IPS-NIHi7 (cell line): Measurements from ENCODE around the gene QPRT.
"Not testable (repeated sequence)": the region's sequence is repeated elsewhere in the genome, so short reads cannot be mapped to it uniquely, and the experiment has no call there.

ENCODE experiments used
- DNase-seq: peaks from one replicate; pipeline ENCODE4 v3.0.0; 2012; ENCODE audit warnings: mixed read lengths; ENCODE audit errors: extremely low spot score

The QPRT gene

GRCh38 chr16:29719063-29719462 is 40.1 kb downstream of the QPRT start:
- DNase-seq: no peak

GRCh38 chr16:29720703-29721102 is 41.7 kb downstream of the QPRT start:
- DNase-seq: no peak

DNA sequence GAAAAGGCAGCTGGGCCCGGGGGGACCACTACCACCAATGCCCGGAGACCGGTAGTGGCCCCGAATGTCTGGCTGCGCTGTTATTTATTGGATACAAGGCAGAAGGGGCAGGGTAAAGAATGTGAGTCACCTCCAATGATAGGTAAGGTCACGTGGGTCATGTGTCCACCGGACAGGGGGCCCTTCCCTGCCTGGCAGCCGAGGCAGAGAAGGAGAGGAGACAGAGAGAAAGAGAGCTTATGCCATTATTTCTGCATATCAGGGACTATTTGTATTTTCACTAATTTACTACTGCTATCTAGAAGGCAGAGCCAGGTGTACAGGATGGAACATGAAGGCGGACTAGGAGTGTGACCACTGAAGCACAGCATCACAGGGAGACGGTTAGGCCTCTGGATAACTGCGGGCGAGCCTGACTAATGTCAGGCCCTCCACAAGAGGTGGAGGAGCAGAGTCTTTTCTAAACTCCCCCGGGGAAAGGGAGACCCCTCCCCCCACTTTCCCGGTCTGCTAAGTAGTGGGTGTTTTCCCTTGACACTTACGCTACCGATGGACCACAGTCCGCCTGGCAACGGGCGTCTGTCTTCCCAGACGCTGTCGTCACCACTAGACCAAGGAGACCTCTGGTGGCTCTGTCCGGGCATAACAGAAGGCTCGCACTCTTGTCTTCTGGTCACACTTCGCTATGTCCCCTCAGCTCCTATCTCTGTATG is 42.3 kb downstream of the QPRT start:
- not testable (repeated sequence) for DNase-seq

- no peak for DNase-seq
These were observed 47.9 kb downstream of the QPRT start for GRCh38 chr16:29726845-29727377.

GRCh38 chr16:29727452-29727851 is 48.5 kb downstream of the QPRT start:
- DNase-seq: no peak

GRCh38 chr16:29729116-29729521 is 50.1 kb downstream of the QPRT start:
- peak; percentile 59 for DNase-seq

DNA sequence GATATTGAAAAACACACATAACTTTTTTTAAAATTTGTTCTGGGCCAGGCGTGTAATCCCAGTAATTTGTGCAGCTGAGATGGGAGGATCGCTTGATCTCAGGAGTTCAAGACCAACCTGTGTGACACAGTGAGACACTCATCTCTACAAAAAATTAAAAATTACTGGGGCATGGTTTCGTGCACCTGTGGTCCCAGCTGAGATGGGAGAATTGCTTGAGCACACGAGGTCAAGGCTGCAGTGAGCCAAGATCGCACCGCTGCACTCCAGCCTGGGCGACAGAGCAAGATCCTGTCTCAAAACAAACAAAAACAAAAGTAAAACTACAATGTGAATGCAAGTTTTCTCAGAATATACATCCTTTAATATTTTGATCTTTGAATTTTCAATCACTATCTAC is 51.7 kb downstream of the QPRT start:
- DNase-seq: no peak

DNA sequence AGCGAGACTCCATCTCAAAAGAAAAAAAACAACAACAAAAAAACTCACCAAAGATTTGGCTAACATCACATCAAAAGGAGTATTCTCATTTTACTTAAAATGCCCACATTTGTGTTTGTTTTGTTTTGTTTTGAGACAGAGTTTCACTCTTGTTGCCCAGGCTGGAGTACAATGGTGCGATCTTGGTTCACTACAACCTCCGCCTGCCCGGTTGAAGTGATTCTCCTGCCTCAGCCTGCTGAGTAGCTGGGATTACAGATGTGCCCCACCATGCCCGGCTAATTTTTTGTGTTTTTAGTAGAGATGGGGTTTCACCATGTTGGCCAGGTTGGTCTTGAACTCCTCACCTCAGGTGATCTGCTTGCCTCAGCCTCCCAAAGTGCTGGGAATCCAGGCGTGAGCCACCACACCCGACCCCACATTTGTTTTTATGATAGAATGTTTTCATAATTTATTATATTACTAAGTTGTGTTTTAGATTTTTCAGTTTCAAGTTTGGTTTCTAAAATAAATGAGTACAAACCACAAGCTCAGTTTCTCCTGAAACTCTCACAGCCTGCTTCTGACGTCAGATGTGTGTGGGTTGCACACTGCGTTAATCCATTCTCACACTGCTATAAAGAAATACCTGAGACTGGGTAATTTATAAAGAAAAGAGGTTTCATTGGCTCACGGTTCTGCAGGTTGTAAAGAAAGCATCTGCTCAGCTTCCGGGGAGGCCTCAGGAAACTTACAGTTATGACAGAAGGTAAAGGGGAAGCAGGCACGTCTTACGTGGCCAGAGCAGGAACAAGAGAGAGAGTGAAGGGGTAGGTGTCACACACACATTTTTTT is 53.0 kb downstream of the QPRT start:
- DNase-seq: not testable (repeated sequence)

GRCh38 chr16:29734786-29735185 is 55.8 kb downstream of the QPRT start:
- no peak for DNase-seq

DNA sequence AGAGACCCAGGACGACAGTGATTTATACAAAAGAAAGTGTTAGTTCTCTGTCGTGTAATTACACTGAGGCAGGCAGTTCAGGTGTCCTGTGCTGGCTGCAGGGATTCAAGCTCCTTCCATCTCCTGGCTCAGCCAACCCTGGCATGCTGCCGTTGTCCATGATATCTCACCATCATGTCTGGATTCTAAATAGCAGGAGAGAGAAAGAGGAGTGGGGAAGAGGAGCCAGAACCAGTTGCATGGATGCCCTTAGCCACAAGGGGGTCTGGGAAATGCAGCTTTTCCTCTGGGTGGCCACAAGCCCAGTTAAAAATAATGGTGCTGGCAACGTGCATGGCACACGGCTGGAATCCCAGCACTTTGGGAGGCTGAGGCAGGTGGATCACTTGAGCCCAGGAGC is 57.1 kb downstream of the QPRT start:
- no peak for DNase-seq

DNA sequence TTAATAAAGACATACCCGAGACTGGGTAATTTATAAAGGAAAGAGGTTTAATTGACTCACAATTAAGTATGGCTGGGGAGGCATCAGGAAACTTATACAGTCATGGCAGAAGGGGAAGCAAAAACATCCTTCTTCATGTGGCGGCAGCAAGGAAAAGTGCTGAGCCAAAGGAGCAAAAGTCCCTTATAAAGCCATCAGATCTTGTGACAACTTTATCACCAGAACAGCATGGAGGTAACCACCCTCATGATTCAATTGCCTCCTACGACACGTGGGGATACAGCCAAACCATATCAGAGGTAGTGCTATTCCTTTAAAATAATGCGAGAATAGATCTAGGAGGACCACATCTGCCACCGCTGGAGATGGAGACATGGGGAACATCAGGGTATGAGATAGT is 57.8 kb downstream of the QPRT start:
- no peak for DNase-seq

DNA sequence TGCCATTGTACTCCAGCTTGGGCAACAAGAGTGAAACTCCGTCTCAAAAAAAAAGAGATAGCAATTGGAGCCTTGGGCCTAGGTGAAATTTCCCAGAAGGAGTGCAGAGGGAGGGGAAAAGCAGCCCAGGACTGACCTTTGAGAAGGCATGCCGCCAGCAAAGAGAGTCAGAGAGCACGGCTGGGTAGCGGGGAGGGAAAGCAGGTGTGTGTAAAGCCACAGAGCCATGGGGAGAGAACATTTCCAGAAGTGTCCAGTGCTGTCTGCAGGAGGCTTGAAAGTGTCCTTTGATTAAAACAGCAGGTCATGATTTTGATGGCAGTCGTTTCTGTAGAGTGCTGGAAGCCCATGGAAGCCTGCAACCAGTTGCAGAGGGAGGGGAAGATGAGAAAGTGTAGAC is 58.7 kb downstream of the QPRT start:
- no peak for DNase-seq

DNA sequence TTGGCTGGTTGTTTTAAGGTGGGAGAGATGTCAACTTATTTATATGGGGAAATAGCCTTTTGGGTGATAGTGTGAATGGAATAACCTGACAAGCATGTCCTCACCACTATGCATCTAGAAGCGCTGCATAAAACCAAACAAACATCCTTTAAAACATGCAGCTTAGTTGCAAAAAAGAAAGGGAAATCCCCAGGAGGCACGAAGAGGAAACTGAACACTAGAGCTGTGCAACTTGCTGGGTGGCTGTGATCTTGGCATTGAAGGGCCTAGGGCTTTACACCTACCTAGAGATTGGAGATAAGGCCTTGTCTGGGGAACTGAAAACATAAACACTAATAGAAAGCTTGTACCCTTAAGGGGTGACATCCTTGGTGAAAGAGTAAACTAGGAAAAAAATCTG is 59.5 kb downstream of the QPRT start:
- DNase-seq: no peak

- not testable (repeated sequence) for DNase-seq
These were observed 61.1 kb downstream of the QPRT start for GRCh38 chr16:29739927-29740629.

- DNase-seq: not testable (repeated sequence)
These were observed 61.6 kb downstream of the QPRT start for GRCh38 chr16:29740630-29741015.

- no peak for DNase-seq
These were observed 63.8 kb downstream of the QPRT start for GRCh38 chr16:29742683-29743275.

- DNase-seq: no peak
These were observed 64.5 kb downstream of the QPRT start for GRCh38 chr16:29743475-29743826.

- DNase-seq: no peak
These were observed 65.0 kb downstream of the QPRT start for GRCh38 chr16:29743827-29744531.

GRCh38 chr16:29744541-29745101 is 65.6 kb downstream of the QPRT start:
- DNase-seq: no peak

GRCh38 chr16:29745121-29745852 is 66.3 kb downstream of the QPRT start:
- DNase-seq: no peak
